H9 (cell line): ENCODE data around the gene DOK5. TPM values are rescaled to one million over a fixed set of nuclear protein-coding genes. Genes with fewer than 3 reads are reported as not detected.

Source experiments
- DNase-seq: peaks from one replicate; pipeline ENCODE4 v3.0.0-alpha.2; 2017
- H2AFZ ChIP-seq: one replicate; pipeline ENCODE4 v1.6.1; 2013; ENCODE audit warnings: mild to moderate bottlenecking, low read length, control low read depth, moderate library complexity
- H2AK5ac ChIP-seq: 2 replicates; pipeline ENCODE4 v1.6.1; 2013; ENCODE audit warnings: low read length, control low read depth, mixed read lengths; ENCODE audit not compliant: insufficient read length
- H2BK120ac ChIP-seq: one replicate; pipeline ENCODE4 v1.6.1; 2013; ENCODE audit warnings: low read depth, mild to moderate bottlenecking, low read length, control low read depth, inconsistent platforms; ENCODE audit not compliant: poor library complexity, severe bottlenecking
- H2BK12ac ChIP-seq: 2 replicates; pipeline ENCODE4 v1.6.1; 2013; ENCODE audit warnings: low read length, control low read depth, mixed read lengths, low read depth; ENCODE audit not compliant: insufficient read length
- H2BK15ac ChIP-seq: 2 replicates; pipeline ENCODE4 v1.6.1; 2013; ENCODE audit warnings: low read depth, low read length, control low read depth
- H2BK20ac ChIP-seq: one replicate; pipeline ENCODE4 v1.6.1; 2013; ENCODE audit warnings: low read depth, mild to moderate bottlenecking, low read length, control low read depth, inconsistent platforms; ENCODE audit not compliant: poor library complexity, severe bottlenecking
- H2BK5ac ChIP-seq: 2 replicates; pipeline ENCODE4 v1.6.1; 2013; ENCODE audit warnings: low read length, control low read depth, mixed read lengths; ENCODE audit not compliant: insufficient read length
- H3K14ac ChIP-seq: 2 replicates; pipeline ENCODE4 v1.6.1; 2013; ENCODE audit warnings: low read length, control low read depth; ENCODE audit not compliant: insufficient read depth
- H3K18ac ChIP-seq: 2 replicates; pipeline ENCODE4 v1.6.1; 2013; ENCODE audit warnings: low read depth, mild to moderate bottlenecking, mixed read lengths, low read length, control low read depth; ENCODE audit not compliant: insufficient read length
- H3K23ac ChIP-seq: 2 replicates; pipeline ENCODE4 v1.6.1; 2013; ENCODE audit warnings: low read length, control low read depth, mixed read lengths, low read depth; ENCODE audit not compliant: insufficient read length
- H3K23me2 ChIP-seq: 2 replicates; pipeline ENCODE4 v1.6.1; 2013; ENCODE audit warnings: low read depth, mild to moderate bottlenecking, mixed read lengths, low read length, control low read depth; ENCODE audit not compliant: insufficient read length, poor library complexity, severe bottlenecking
- H3K27ac ChIP-seq: 2 replicates; pipeline ENCODE4 v1.5.1; 2013; ENCODE audit warnings: low read length, control low read depth, mixed read lengths, low read depth; ENCODE audit not compliant: insufficient read length
- H3K27me3 ChIP-seq: 2 replicates; pipeline ENCODE4 v1.6.1; 2013; ENCODE audit warnings: low read length, control low read depth, inconsistent platforms; ENCODE audit not compliant: insufficient read depth
- H3K4ac ChIP-seq: 2 replicates; pipeline ENCODE4 v1.6.1; 2013; ENCODE audit warnings: low read depth, mild to moderate bottlenecking, control low read depth, inconsistent platforms, low read length, moderate library complexity
- H3K4me1 ChIP-seq: 2 replicates; pipeline ENCODE4 v1.6.1; 2013; ENCODE audit warnings: low read length, control low read depth, inconsistent platforms; ENCODE audit not compliant: insufficient read depth
- H3K4me2 ChIP-seq: 2 replicates; pipeline ENCODE4 v1.6.1; 2013; ENCODE audit warnings: low read length, control low read depth, mixed read lengths; ENCODE audit not compliant: insufficient read length, insufficient read depth
- H3K56ac ChIP-seq: 2 replicates; pipeline ENCODE4 v1.6.1; 2013; ENCODE audit warnings: low read depth, mild to moderate bottlenecking, mixed read lengths, low read length, control low read depth; ENCODE audit not compliant: insufficient read length
- H3K79me1 ChIP-seq: 2 replicates; pipeline ENCODE4 v1.6.1; 2013; ENCODE audit warnings: low read depth, mild to moderate bottlenecking, moderate library complexity, low read length, control low read depth, inconsistent platforms; ENCODE audit not compliant: insufficient read depth, poor library complexity, severe bottlenecking
- H3K79me2 ChIP-seq: 2 replicates; pipeline ENCODE4 v1.6.1; 2013; ENCODE audit warnings: low read length, control low read depth, inconsistent platforms; ENCODE audit not compliant: insufficient read depth
- H3K9ac ChIP-seq: 2 replicates; pipeline ENCODE4 v1.6.1; 2013; ENCODE audit warnings: low read length, control low read depth, mixed read lengths; ENCODE audit not compliant: insufficient read length; ENCODE audit errors: extremely low read depth
- H3K9me3 ChIP-seq: one replicate; pipeline ENCODE4 v1.6.1; 2013; ENCODE audit warnings: low read depth, low read length, inconsistent platforms; ENCODE audit not compliant: control insufficient read depth
- H3T11ph ChIP-seq: one replicate; pipeline ENCODE4 v1.6.1; 2013; ENCODE audit warnings: mild to moderate bottlenecking, low read length, control low read depth, inconsistent platforms
- H4K20me1 ChIP-seq: one replicate; pipeline ENCODE4 v1.6.1; 2013; ENCODE audit not compliant: control insufficient read depth, insufficient read length, insufficient read depth
- H4K5ac ChIP-seq: 2 replicates; pipeline ENCODE4 v1.6.1; 2013; ENCODE audit warnings: low read depth, mild to moderate bottlenecking, mixed read lengths, low read length, control low read depth; ENCODE audit not compliant: insufficient read length
- H4K8ac ChIP-seq: replicated peaks from 2 replicates; pipeline ENCODE4 v1.6.1; 2013; ENCODE audit warnings: low read length, control low read depth, mixed read lengths, low read depth; ENCODE audit not compliant: insufficient read length
- H4K91ac ChIP-seq: 2 replicates; pipeline ENCODE4 v1.6.1; 2013; ENCODE audit warnings: low read depth, mild to moderate bottlenecking, moderate library complexity, mixed read lengths, low read length, control low read depth; ENCODE audit not compliant: insufficient read length
- H3K27ac Mint-ChIP-seq, 3 experiments: 2 replicates in 2 of 3; 3 replicates in 1 of 3; pipeline ENCODE4 v1.8.0; 2020 to 2021; ENCODE audit warnings: mixed read lengths in 3 of 3, mild to moderate bottlenecking in 1 of 3, moderate library complexity in 1 of 3
- H3K27me3 Mint-ChIP-seq: 2 replicates; pipeline ENCODE4 v1.8.0; 2021; ENCODE audit warnings: low read depth, mild to moderate bottlenecking, moderate library complexity, mixed read lengths
- H3K36me3 Mint-ChIP-seq, 3 experiments: 2 replicates in 2 of 3; 3 replicates in 1 of 3; pipeline ENCODE4 v1.8.0; 2020 to 2021; ENCODE audit warnings: low read depth in 3 of 3, mixed read lengths in 3 of 3; ENCODE audit not compliant: insufficient read depth in 1 of 3
- H3K4me1 Mint-ChIP-seq, 2 experiments: 2 replicates each; pipeline ENCODE4 v1.8.0; 2020; ENCODE audit warnings: mixed read lengths in 2 of 2
- H3K4me3 Mint-ChIP-seq, 2 experiments: 2 replicates in 1 of 2; 3 replicates in 1 of 2; pipeline ENCODE4 v1.8.0; 2020 to 2021; ENCODE audit warnings: mild to moderate bottlenecking in 2 of 2, mixed read lengths in 2 of 2, moderate library complexity in 1 of 2
- H3K9me3 Mint-ChIP-seq, 2 experiments: 2 replicates in 1 of 2; 3 replicates in 1 of 2; pipeline ENCODE4 v1.8.0; 2020; ENCODE audit warnings: mild to moderate bottlenecking in 2 of 2, mixed read lengths in 2 of 2, moderate library complexity in 1 of 2
- WGBS: extraction: QIAGEN DNeasy Blood & Tissue Kit; methylation state at CpG from one replicate; pipeline ENCODE4 v1.1.7; 2013; ENCODE audit warnings: missing lambda C conversion rate, low lambda C conversion rate, mixed read lengths; ENCODE audit not compliant: insufficient read length; ENCODE audit errors: extremely low coverage; 5-methylcytosine and 5-hydroxymethylcytosine counted together
- total RNA-seq: library from RNA; stranded (reverse); gene quantifications from 2 replicates; pipeline ENCODE4 v1.2.1, GENCODE V29; 2021
- TF ChIP-seq, protein P1 (sequence below): fragments of 200-600 bp; sonication (generic); conservative IDR thresholded peaks from 3 replicates; pipeline ENCODE4 v1.8.0; 2021; ENCODE audit warnings: antibody characterized with exemption, mild to moderate bottlenecking

Gene DOK5
- total RNA-seq, 1 experiment from 2014 or later = 4.5 TPM

- no peak overlapping the region for H2BK20ac ChIP-seq
- H3K4me1 ChIP-seq = no peaks in the 10 kb centered on the region
- TF ChIP-seq, protein P1, sequence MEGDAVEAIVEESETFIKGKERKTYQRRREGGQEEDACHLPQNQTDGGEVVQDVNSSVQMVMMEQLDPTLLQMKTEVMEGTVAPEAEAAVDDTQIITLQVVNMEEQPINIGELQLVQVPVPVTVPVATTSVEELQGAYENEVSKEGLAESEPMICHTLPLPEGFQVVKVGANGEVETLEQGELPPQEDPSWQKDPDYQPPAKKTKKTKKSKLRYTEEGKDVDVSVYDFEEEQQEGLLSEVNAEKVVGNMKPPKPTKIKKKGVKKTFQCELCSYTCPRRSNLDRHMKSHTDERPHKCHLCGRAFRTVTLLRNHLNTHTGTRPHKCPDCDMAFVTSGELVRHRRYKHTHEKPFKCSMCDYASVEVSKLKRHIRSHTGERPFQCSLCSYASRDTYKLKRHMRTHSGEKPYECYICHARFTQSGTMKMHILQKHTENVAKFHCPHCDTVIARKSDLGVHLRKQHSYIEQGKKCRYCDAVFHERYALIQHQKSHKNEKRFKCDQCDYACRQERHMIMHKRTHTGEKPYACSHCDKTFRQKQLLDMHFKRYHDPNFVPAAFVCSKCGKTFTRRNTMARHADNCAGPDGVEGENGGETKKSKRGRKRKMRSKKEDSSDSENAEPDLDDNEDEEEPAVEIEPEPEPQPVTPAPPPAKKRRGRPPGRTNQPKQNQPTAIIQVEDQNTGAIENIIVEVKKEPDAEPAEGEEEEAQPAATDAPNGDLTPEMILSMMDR = no peak
- H3K14ac ChIP-seq = no peak overlapping the region
- H4K20me1 ChIP-seq = no peaks in the 10 kb centered on the region
- no peaks in the 10 kb centered on the region for H3K27me3 Mint-ChIP-seq
- H2AFZ ChIP-seq = no peak overlapping the region
- H2BK120ac ChIP-seq = no peak overlapping the region
- no CpG with 5 or more reads among the region's 10 CpGs for WGBS
- no peak overlapping the region for H3K4ac ChIP-seq
- no peak overlapping the region for H3K9ac ChIP-seq
- H3K4me3 Mint-ChIP-seq = no peak overlapping the region
- H3K4me1 Mint-ChIP-seq = peaks cover 4% of the 10 kb centered on the region in 2 experiments
- H3K27me3 ChIP-seq = no peaks in the 10 kb centered on the region
- H3K18ac ChIP-seq = no peak overlapping the region
- DNase-seq = no peak
- H2BK12ac ChIP-seq = no peak overlapping the region
- no peaks in the 10 kb centered on the region for H3K23me2 ChIP-seq
- no peaks in the 10 kb centered on the region for H3K9me3 Mint-ChIP-seq
- no peak overlapping the region for H3K23ac ChIP-seq
- no peak overlapping the region for H4K5ac ChIP-seq
- H3K9me3 ChIP-seq = no peaks in the 10 kb centered on the region
- no peaks in the 10 kb centered on the region for H3K36me3 Mint-ChIP-seq
- H4K91ac ChIP-seq = no peak overlapping the region
- no peak overlapping the region for H2BK5ac ChIP-seq
- no peak overlapping the region for H4K8ac ChIP-seq
- no peak overlapping the region for H3K4me2 ChIP-seq
- H3K79me2 ChIP-seq = no peaks in the 10 kb centered on the region
- H2BK15ac ChIP-seq = no peak overlapping the region
- no peak overlapping the region for H2AK5ac ChIP-seq
- H3K27ac Mint-ChIP-seq = peak overlapping the region in 1 of 3 experiments; percentile 22; a peak in 2 of 7 replicates
- H3K56ac ChIP-seq = no peak overlapping the region
- no peaks in the 10 kb centered on the region for H3K79me1 ChIP-seq
- H3T11ph ChIP-seq = no peak overlapping the region
- H3K27ac ChIP-seq = no peak overlapping the region
Measured at GRCh38 chr20:54431156-54431944, 44.0 kb upstream of the DOK5 start.
